GM18526 (cell line): ENCODE results near the gene PSMB8.

Source experiments
- POLR2A ChIP-seq: IDR thresholded peaks from 3 replicates; pipeline ENCODE4 v1.6.1; 2011; ENCODE audit not compliant: insufficient read length; ENCODE audit errors: extremely low read depth

The PSMB8 gene

DNA sequence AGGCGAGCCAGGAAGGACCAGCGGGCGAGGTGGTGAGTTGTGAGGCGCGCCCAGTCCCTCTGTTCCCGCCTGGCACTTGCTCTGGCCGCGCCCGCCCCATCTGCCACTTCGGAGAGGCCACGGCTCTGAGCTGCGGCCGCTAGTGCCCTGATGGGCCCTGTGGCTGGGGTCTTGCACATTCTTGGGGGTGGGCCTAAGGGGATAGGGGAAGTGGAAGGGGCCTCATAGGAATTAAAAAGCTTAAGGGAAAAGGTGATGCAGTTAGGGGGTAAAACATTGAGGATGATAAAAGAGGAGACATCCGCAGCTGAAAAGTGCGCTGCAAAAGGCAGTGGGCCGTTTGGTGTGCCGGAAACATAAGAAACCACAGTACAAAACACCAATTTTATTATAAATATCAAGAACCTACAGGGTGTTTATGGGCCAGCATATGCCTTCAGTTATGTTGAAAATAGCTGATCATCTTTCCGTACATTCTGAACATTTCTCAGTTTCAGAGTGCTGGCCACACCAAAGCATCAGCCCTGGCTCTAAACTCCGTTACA, 1.1 kb upstream of the PSMB8 start:
- peak; percentile 89 for TF ChIP-seq POLR2A

DNA sequence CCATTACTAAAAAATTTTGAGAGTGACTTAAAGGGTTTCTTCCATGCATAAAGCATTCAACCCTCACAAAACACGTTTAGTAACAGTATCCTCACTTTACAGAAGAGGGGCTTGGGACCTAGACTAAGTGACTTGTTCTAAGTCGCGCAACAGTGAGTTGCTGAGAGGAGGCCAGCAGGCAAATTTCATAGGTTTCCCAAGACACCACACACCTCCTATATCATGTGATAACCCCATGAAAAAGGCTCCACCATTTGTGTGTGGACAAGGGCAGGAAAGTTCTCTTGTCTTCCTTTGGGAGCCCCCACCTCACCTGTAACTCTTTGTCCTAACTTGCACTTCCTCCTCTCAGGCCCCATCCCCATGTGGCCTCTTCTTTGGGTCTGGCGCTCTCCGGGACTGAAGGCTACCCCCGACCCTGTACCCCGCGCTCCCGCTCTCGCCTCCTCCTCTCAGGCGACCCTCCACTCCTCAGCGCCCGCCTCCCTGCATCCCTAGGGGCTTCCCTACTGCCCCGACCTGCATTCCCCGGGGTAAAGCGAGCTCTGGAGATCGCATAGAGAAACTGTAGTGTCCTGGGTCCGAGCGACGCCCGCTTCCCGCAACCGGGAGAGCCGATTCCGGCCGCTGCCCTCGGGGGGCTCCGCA, 392 bp downstream of the PSMB8 start:
- TF ChIP-seq POLR2A: no peak

DNA sequence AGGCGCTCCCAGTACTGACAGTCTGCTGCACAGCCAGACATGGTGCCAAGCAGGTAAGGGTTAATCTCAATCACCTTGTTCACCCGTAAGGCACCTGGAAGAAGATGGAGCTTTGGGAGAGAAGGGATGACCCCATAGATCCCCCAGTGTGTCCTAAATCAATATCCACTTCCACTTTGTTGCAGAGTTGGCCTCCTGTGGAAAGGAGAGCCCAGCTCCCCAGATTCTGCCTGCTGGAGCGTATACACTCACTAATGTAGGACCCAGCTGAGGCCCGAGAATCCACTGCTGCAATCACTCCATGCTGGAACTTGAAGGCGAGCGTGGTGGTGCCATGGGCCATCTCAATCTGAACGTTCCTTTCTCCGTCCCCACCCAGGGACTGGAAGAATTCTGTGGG, 1.2 kb downstream of the PSMB8 start:
- TF ChIP-seq POLR2A: no peak

DNA sequence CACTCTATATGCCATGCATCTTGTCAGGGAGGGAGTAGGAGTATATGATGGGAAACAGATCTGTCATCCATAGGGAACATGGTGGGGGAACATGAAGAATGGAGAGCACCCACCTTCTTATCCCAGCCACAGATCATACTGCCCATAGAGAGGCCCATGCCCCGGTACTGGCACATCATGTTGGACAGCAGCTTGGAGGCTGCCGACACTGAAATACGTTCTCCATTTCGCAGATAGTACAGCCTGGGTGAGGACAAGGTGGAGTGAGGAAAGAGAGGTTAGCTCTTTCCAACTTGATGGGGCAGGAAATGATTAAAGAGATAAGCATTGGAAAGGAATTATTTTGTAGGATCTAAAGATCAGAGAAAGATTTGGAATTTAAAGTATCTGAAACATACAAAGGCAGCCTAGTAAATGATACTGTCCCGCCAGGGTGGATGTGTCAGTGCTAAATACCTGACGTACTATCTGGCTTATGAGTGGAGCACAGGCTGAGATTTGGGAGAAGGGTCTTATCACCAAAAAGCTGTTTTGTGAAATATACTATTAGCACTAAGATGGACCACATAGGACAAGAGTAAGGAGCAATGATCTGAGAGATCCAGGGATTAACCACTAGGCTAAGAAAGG, 1.7 kb downstream of the PSMB8 start:
- no peak for TF ChIP-seq POLR2A

DNA sequence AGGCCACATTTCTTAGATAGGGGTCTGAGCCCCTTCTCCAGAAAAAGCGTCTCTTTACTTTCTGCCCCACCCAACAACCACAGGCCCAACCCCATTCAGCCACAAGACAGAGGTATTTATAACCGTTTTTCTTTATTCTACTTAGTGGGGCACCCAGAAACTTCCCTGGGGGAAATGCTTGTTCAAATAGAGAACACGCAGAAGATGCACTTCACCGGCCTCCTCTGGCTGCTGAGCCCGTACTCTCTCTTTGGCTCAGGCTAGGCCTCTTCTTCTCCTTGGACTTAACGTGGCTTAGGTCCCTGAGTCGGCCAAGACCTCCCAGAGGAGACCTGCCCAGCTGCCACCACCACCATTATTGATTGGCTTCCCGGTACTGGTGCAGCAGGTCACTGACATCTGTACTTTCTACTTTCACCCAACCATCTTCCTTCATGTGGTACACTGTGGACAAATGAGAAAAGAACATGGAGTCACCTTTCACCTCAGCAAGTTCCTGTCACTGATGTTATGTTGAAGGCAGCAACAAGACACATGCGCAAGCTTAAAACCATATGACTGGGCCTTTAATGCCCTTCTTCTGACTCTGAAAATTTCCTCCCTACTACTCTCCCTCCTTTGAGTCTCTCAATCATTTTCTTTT, 3.1 kb downstream of the PSMB8 start:
- peak; percentile 34 for TF ChIP-seq POLR2A

DNA sequence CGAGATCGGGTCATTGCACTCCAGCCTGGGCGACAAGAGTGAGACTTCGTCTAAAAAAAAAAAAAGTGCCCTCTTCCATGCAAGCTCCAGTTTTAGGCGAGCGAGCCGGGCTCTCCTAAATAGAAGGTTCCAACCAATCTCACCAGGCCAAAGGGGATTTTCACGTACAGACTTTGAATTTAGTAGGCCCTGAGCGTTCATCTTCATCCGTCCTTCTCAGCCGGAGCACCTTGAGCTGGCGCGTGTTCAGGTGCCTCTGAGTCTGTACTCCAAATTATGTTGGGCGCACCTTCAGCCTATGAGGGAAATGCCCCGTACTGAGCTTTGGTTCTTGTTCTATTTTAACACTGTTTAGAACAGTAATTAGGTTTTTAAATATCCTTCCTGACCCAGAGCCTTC, 4.5 kb downstream of the PSMB8 start:
- TF ChIP-seq POLR2A: no peak

DNA sequence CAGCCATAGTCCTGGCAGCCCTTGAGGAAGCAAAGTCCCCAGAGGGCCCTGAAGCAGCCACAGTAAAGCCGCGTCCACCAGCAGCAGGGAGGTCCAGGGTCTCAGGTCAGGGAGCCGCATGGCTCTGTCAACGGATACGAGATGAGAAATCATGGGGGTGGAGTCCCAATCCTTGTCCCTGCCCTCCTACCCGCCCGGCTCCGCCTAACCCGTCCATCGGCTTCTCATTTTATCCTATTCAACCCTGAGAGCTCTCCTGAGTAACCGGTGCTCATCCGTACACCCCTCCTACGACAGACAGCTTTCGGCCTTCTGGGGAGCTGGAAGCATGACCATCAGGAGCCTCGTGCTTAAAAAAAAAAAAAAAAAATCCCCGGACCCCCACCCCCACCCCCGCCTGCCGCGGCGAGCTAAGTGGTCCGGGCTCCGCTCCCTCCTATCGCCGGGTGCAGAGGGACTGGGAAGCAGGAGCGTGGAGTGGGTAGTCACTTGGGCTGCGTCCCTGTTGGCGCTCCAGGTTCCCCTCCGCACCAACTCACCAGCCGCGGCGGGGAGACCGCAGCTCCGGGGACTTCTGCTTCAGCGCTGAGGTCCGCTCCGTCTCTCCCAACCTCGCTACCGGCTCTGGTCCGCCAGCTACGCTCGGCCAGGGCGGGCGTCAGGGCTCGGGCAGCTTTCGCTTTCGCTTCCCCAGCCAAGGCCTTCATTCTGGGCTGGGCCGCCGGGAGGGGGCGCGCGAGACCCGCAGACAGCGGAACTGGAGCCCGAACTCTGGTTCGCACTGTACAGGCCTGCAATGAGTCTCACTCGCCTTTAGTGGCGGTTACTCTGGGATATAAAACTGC, 5.5 kb downstream of the PSMB8 start, which contains the start of gene TAP2:
Gene TAP2, minus strand, starts transcription at position 626 of the 845 bp plus-strand sequence. Its CDS starts 506 bp downstream, at position 120.
- peak; percentile 81 for TF ChIP-seq POLR2A

DNA sequence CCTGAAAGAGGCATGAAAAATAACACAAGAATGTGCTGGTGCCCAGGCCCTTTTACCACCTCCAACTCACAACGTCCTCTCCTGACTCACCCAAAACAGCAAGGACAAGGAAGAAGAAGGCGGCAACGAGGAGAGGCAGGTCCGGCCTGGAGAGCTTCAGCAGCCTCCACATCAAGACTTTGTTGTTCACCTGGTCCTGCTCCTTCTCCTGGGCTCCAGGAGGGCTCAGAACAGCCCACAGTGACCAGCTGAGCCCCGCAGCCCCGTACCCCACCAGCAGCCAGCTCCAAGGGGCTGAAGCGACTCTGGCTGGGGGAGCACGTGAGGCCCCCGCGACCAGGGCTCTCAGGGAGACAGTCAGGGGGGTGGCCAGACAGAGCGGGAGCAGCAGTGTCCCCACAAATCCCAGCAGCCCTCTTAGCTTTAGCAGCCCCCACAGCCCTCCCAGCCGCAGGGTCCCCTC, 6.2 kb downstream of the PSMB8 start:
- no peak for TF ChIP-seq POLR2A

DNA sequence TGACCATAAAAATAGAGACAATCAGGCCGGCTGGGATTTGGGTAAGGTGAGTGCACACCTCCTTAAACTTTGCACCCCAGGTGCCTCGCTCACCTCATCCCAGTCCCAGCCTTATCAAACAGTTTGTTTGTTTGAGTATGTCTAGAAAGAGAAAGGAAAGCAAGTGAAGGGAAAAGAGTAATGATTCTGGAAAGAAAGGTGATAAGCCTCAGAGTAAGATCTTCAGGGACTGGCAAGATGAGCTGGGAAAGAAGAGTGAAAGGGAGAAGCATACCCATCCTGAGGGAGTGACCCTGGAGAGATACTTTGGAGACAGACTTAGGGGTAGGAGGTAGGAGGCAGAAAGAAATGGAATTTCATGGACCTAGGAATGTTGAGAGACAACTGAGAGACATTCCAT, 7.0 kb downstream of the PSMB8 start:
- TF ChIP-seq POLR2A: no peak

DNA sequence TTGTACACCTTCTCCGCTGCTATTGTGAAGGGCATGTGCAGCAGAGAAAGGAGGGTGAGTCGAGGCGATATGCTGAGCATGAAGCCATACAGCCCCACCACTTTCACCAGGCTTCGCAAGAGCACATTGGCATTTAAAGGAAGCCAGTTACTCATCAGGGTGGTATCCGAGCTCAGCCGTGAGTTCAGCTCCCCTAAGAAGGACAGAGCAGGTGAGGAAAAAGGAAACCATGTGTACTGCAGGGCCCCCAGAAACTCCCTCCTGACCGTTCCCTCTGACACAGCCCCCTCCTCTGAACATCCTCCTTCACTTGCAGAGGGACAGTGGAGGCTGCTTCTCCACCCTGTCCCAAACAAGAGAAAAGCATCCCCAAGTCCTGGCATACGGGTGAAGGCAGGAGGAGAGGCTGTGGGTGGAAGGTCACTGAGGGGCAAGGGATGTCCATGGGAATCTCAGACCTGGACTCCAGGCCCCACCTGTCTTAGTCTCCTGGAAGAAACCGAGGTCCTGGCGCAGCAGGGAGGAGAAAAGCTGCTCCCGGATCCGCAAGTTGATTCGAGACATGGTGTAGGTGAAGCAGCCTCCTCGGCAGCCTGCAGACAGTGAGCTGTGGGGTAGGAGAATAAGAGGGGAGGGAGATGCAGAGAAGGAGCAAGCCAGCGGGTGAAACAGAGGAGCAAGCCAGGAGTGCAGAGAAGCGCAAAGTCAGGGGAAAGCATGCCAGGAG, 8.5 kb downstream of the PSMB8 start:
- no peak for TF ChIP-seq POLR2A

DNA sequence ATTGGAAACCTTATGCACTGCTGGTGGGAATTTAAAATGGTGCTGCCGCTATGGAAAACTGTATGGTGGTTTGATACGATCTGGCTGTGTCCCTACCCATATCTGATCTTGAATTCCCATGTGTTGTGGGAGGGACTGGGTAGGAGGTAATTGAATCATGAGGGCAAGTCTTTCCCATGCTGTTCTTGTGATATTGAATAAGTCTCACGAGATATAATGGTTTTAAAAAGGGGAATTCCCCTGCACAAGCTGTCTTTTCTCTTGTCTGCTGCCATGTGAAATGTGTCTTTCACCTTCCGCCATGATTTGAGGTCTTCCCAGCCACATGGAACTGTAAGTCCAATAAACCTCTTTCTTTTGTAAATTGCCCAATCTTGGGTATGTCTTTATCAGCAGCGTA, 10.2 kb downstream of the PSMB8 start:
- no peak for TF ChIP-seq POLR2A

DNA sequence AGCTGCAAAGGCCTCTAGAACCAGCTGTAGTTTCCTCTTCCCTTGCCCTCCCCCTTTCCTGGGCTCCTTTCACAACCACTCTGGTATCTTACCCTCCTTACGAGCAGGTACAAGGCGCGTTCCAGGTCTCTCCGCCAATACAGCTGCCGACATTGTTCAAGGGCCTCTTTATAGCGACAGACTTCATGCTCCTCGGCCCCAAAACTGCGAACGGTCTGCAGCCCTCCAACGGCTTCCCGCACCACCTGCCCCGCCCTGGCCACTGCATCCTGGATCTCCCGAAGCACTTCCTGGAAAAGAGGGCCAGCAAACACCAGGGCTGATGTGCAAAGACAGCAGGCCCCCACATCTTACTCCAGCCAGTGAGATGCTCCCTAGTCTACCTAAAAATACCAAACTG, 11.3 kb downstream of the PSMB8 start:
- TF ChIP-seq POLR2A: no peak

DNA sequence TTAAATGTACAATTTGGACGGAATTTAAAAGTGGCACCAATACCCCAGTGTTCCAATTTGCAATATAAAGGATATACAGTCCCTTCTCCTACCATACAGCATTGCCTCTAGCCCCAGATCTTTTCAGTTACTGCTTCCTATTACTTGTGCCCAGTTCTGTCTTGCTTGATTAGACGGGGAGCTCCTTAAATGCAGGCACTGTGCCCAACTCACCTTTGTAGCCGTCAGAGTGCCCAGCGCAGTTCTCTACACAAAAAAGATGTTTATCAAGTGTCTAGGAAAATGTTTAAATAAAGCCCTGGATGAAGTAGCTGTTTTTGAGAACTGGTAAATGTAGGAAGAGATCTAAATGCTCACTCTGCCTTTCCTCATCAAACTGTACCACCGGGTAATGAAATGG, 12.9 kb downstream of the PSMB8 start:
- no peak for TF ChIP-seq POLR2A

DNA sequence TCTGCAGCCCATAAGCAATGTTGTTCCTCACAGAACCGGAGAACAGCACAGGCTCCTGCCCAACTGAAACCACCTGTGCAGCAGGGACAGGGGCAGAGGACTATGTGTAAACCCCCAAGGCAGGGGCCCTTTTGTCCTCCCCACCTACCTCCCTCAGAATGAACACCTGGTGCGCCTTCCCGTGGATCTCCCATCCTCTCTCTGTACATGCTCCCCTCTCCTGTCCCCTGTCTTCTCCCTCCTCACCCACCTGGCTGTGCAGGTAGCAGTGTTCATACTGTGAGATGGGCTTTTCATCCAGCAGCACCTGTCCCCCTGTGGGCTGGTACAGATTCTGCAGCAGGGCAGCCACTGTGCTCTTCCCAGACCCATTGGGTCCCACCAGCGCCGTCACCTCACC, 13.8 kb downstream of the PSMB8 start:
- no peak for TF ChIP-seq POLR2A

DNA sequence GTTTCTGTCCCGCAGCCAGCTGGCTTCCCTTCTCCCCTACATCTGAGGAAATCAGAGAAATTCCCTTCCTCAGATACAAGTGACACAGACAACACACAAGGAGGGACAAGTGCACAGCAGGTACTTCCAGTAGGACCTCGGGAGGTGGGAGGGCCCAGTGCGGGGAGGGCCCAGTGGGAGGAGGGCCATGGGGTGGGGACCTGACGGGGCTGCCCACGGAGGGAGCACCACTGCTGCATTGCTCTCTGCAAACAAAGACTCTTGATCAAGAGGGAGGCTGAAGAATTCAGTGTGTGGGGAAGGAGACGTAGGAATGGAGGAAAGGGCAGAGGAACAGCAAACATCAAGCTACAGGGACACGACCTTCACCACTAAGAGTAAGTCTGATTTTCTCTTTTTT, 14.4 kb downstream of the PSMB8 start:
- no peak for TF ChIP-seq POLR2A

DNA sequence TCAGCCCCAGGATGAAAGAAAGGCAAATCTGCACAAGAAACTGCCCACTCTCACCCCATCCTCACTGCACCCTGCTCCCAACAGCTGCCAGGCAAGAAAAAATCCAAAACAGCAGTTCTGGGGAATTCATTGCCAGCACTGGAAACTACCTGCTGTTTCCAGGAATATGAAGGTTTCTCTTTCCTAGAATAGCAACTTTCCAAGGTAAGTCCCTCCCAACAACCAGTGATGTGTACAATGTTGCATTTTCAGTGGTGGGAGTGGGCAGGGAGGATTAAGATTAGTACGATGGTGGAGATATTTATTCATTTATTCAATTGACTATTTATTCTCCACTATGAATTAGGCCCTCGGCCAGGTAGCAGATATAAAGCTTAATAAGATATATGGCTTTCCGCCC, 16.8 kb downstream of the PSMB8 start:
- no peak for TF ChIP-seq POLR2A
